Ascending aorta (tissue), 2 donors: ENCODE results near the gene UNC45A. TPM values are rescaled to one million over a fixed set of nuclear protein-coding genes. Genes with fewer than 3 reads are reported as not detected.

Experiments used
- DNase-seq, 2 donors: peaks; one replicate each; pipeline ENCODE4 v3.0.0-alpha.2; 2019; ENCODE audit warnings: low spot score in 2 of 2
- H3K27ac ChIP-seq, 2 donors: fragments of 200-600 bp; sonication (generic); one replicate each; pipeline ENCODE4 v1.5.1; 2016 to 2017; ENCODE audit warnings: mild to moderate bottlenecking in 1 of 2
- H3K27me3 ChIP-seq: fragments of 200-600 bp; sonication (generic); one replicate; pipeline ENCODE4 v1.5.1; 2017
- H3K36me3 ChIP-seq, 2 donors: fragments of 200-600 bp; sonication (generic); one replicate each; pipeline ENCODE4 v1.5.1; 2016
- H3K4me1 ChIP-seq, 2 donors: fragments of 200-600 bp; sonication (generic); one replicate each; pipeline ENCODE4 v1.5.1; 2016 to 2017; ENCODE audit warnings: mild to moderate bottlenecking in 1 of 2
- H3K4me3 ChIP-seq, 2 donors: fragments of 200-600 bp; sonication (generic); one replicate each; pipeline ENCODE4 v1.5.1; 2016 to 2017; ENCODE audit warnings: mild to moderate bottlenecking in 1 of 2
- H3K9me3 ChIP-seq, 2 donors: fragments of 200-600 bp; sonication (generic); one replicate each; pipeline ENCODE4 v1.5.1; 2016
- CTCF ChIP-seq, 3 experiments: fragments of 200-600 bp in 2 of 3; fragments of 450-650 bp in 1 of 3; sonication (generic) in 2 of 3; IDR thresholded peaks; one replicate each; pipeline ENCODE4 v1.5.1; 2016 to 2019; ENCODE audit warnings: antibody characterized with exemption in 3 of 3, mild to moderate bottlenecking in 1 of 3, moderate library complexity in 1 of 3
- intact Hi-C: fragments of 100-400 bp; cut with DNase I; formaldehyde crosslinking; loops from one replicate; pipeline ENCODE4 v1.15.1; 2023
- total RNA-seq: library from RNA; depleted of rRNA; stranded (reverse); fragments of >200 nt; gene quantifications from one replicate; pipeline ENCODE4 v1.1.0, GENCODE V29; 2016

Gene UNC45A
- total RNA-seq, 1 donor from 2014 or later, result 73.5 TPM

- Histone ChIP-seq H3K4me1 (peaks cover 13 to 44% of the 10 kb centered on the region in 2 donors), H3K36me3 (peaks cover 15 to 16% of the 10 kb centered on the region in 2 donors), H3K27me3 (no peaks in the 10 kb centered on the region), H3K27ac (peak overlapping the region; percentile 71 to 91), H3K4me3 (peak overlapping the region; percentile 50 to 73), H3K9me3 (no peaks in the 10 kb centered on the region)
- intact Hi-C loops, result loop anchor here (1.0 to 5.0 kb wide), 3 partner anchors 22 to 315 kb away; partner anchors contain the start of gene UNC45A
- TF ChIP-seq CTCF (IDR thresholded peaks at IDR 0.05), result no peak
- no peak for DNase-seq
Measured at GRCh38 chr15:90957031-90957790, 22.1 kb downstream of the UNC45A start.

GRCh38 chr15:90957791-90958190 is 22.7 kb downstream of the UNC45A start:
- H3K4me3 ChIP-seq, result peak overlapping the region; percentile 50 to 73
- intact Hi-C loops, result loop anchor here (1.0 to 5.0 kb wide), 3 partner anchors 23 to 315 kb away; partner anchors contain the start of gene UNC45A
- no peaks in the 10 kb centered on the region for H3K9me3 ChIP-seq
- DNase-seq, result no peak
- TF ChIP-seq CTCF (IDR thresholded peaks at IDR 0.05), result no peak
- peaks cover 13 to 44% of the 10 kb centered on the region in 2 donors for H3K4me1 ChIP-seq
- H3K27me3 ChIP-seq, result no peaks in the 10 kb centered on the region
- peaks cover 12% of the 10 kb centered on the region in 2 donors for H3K36me3 ChIP-seq
- H3K27ac ChIP-seq, result peak overlapping the region; percentile 71 to 91

GRCh38 chr15:90959028-90959595 is 24.0 kb downstream of the UNC45A start:
- DNase-seq, result no peak
- TF ChIP-seq CTCF (IDR thresholded peaks at IDR 0.05), result no peak

GRCh38 chr15:90959894-90960293 is 24.8 kb downstream of the UNC45A start:
- intact Hi-C loops, result loop anchor here (5.0 kb wide), 1 partner anchor 312 kb away; no protein-coding TSS in a partner anchor
- Histone ChIP-seq H3K4me1 (peaks cover 13 to 44% of the 10 kb centered on the region in 2 donors), H3K36me3 (peaks cover 0 to 7% of the 10 kb centered on the region in 2 donors), H3K27ac (peak overlapping the region; percentile 83 to 91), H3K27me3 (no peaks in the 10 kb centered on the region), H3K9me3 (no peaks in the 10 kb centered on the region), H3K4me3 (peak overlapping the region in 1 of 2 donors; percentile 51)
- TF ChIP-seq CTCF (IDR thresholded peaks at IDR 0.05), result no peak
- peak; percentile 61 to 92 for DNase-seq

More at GRCh38 chr15:90959028-90959595, 24.0 kb downstream of the UNC45A start:
- intact Hi-C loops, result loop anchor here (5.0 kb wide), 1 partner anchor 313 kb away; no protein-coding TSS in a partner anchor
- H3K27ac ChIP-seq, result peak overlapping the region; percentile 83 to 91
- H3K4me1 ChIP-seq, result peaks cover 13 to 44% of the 10 kb centered on the region in 2 donors
- peaks cover 0 to 4% of the 10 kb centered on the region in 2 donors for H3K36me3 ChIP-seq
- no peaks in the 10 kb centered on the region for H3K27me3 ChIP-seq
- H3K4me3 ChIP-seq, result no peak overlapping the region
- no peaks in the 10 kb centered on the region for H3K9me3 ChIP-seq

- intact Hi-C loops, result no loop called here
- DNase-seq, result no peak
- Histone ChIP-seq H3K4me3 (peak overlapping the region; percentile 7 to 51), H3K4me1 (peaks cover 9 to 39% of the 10 kb centered on the region in 2 donors), H3K27me3 (no peaks in the 10 kb centered on the region), H3K27ac (peak overlapping the region; percentile 83 to 91), H3K36me3 (peaks cover 2 to 7% of the 10 kb centered on the region in 2 donors), H3K9me3 (no peaks in the 10 kb centered on the region)
- TF ChIP-seq CTCF (IDR thresholded peaks at IDR 0.05), result no peak
Measured at GRCh38 chr15:90960298-90961091, 25.4 kb downstream of the UNC45A start.
